CD14-positive monocyte (primary cell): ENCODE results near the gene WIZ. TPM values are rescaled to one million over a fixed set of nuclear protein-coding genes. Genes with fewer than 3 reads are reported as not detected.

Experiments used
- DNase-seq, 3 donors: peaks; one replicate each; pipeline ENCODE4 v3.0.0-alpha.2; 2011 to 2022
- H2AFZ ChIP-seq: 2 replicates; pipeline ENCODE4 v1.6.0; 2012; ENCODE audit warnings: mild to moderate bottlenecking, low read depth, low read length, inconsistent platforms; ENCODE audit not compliant: insufficient read depth, poor library complexity, severe bottlenecking
- H3K27ac ChIP-seq, 2 donors: 1 replicate in 1 of 2; 2 replicates in 1 of 2; pipeline ENCODE4 v1.5.1; 2012 to 2013; ENCODE audit warnings: low read length in 2 of 2, control low read depth in 1 of 2, inconsistent platforms in 1 of 2, low read depth in 1 of 2, mild to moderate bottlenecking in 1 of 2
- H3K27me3 ChIP-seq, 2 donors: one replicate each; pipeline versions ENCODE4 v1.6.0 to v1.6.1; 2011 to 2013; ENCODE audit warnings: low read length in 2 of 2; ENCODE audit not compliant: control insufficient read depth in 2 of 2, insufficient read depth in 2 of 2
- H3K36me3 ChIP-seq, 2 donors: replicated peaks in 1 of 2; 1 replicate in 1 of 2; 2 replicates in 1 of 2; pipeline versions ENCODE4 v1.5.1 to v1.6.1; 2012 to 2013; ENCODE audit warnings: low read length in 2 of 2, control low read depth in 1 of 2, inconsistent platforms in 1 of 2, mild to moderate bottlenecking in 1 of 2; ENCODE audit not compliant: insufficient read depth in 2 of 2, control insufficient read depth in 1 of 2
- H3K4me1 ChIP-seq, 2 donors: 1 replicate in 1 of 2; 2 replicates in 1 of 2; pipeline versions ENCODE4 v1.5.1 to v1.6.1; 2012 to 2013; ENCODE audit warnings: low read length in 2 of 2, control low read depth in 1 of 2, inconsistent platforms in 1 of 2, mild to moderate bottlenecking in 1 of 2, moderate library complexity in 1 of 2; ENCODE audit not compliant: insufficient read depth in 2 of 2, control insufficient read depth in 1 of 2
- H3K4me2 ChIP-seq: replicated peaks from 2 replicates; pipeline ENCODE3; 2012; ENCODE audit warnings: low read length, moderate library complexity, mild to moderate bottlenecking; ENCODE audit not compliant: poor library complexity, severe bottlenecking; ENCODE audit errors: extremely low read depth
- H3K4me3 ChIP-seq, 3 experiments: fragments of 200-600 bp in 1 of 3; sonication (generic) in 1 of 3; replicated peaks in 1 of 3; 1 replicate in 2 of 3; 2 replicates in 1 of 3; pipeline ENCODE4 v1.5.1; 2011 to 2013; ENCODE audit warnings: low read length in 3 of 3, mild to moderate bottlenecking in 3 of 3, control low read depth in 2 of 3, low read depth in 2 of 3, inconsistent platforms in 1 of 3, moderate library complexity in 1 of 3
- H3K79me2 ChIP-seq: 2 replicates; pipeline ENCODE4 v1.6.0; 2012; ENCODE audit warnings: mild to moderate bottlenecking, control low read depth, inconsistent platforms, low read length, moderate library complexity; ENCODE audit not compliant: insufficient read depth
- H3K9ac ChIP-seq: 2 replicates; pipeline ENCODE4 v1.6.0; 2017; ENCODE audit warnings: low read length, mild to moderate bottlenecking; ENCODE audit not compliant: insufficient read depth, poor library complexity, severe bottlenecking
- H3K9me3 ChIP-seq, 2 donors: replicated peaks in 1 of 2; 1 replicate in 1 of 2; 2 replicates in 1 of 2; pipeline versions ENCODE4 v1.5.1 to v1.6.1; 2012 to 2013; ENCODE audit warnings: low read length in 2 of 2, control low read depth in 1 of 2; ENCODE audit not compliant: control insufficient read depth in 1 of 2, insufficient read depth in 1 of 2
- H4K20me1 ChIP-seq: 2 replicates; pipeline ENCODE4 v1.6.0; 2012; ENCODE audit warnings: mild to moderate bottlenecking, low read length, control low read depth, moderate library complexity; ENCODE audit not compliant: insufficient read depth
- H3K27ac Mint-ChIP-seq, 7 donors: one replicate each; pipeline ENCODE4 v1.8.0; 2020; ENCODE audit warnings: mild to moderate bottlenecking in 7 of 7, mixed read lengths in 7 of 7, moderate library complexity in 6 of 7, inconsistent platforms in 2 of 7
- H3K27me3 Mint-ChIP-seq, 3 donors: one replicate each; pipeline ENCODE4 v1.8.0; 2021 to 2022; ENCODE audit warnings: low read depth in 3 of 3, mild to moderate bottlenecking in 3 of 3, mixed read lengths in 3 of 3, moderate library complexity in 3 of 3, inconsistent platforms in 1 of 3
- H3K36me3 Mint-ChIP-seq, 2 donors: one replicate each; pipeline ENCODE4 v1.8.0; 2020; ENCODE audit warnings: mixed read lengths in 2 of 2, inconsistent platforms in 1 of 2, mild to moderate bottlenecking in 1 of 2
- H3K4me1 Mint-ChIP-seq: one replicate; pipeline ENCODE4 v1.8.0; 2020; ENCODE audit warnings: mild to moderate bottlenecking, mixed read lengths
- H3K4me3 Mint-ChIP-seq, 2 donors: one replicate each; pipeline ENCODE4 v1.8.0; 2020; ENCODE audit warnings: mild to moderate bottlenecking in 2 of 2, mixed read lengths in 2 of 2, moderate library complexity in 1 of 2
- H3K9me3 Mint-ChIP-seq, 7 donors: one replicate each; pipeline ENCODE4 v1.8.0; 2020 to 2022; ENCODE audit warnings: mixed read lengths in 7 of 7, mild to moderate bottlenecking in 6 of 7, moderate library complexity in 6 of 7, inconsistent platforms in 2 of 7
- WGBS: methylation state at CpG from one replicate; pipeline ENCODE4 v1.1.5; 2013; ENCODE audit warnings: missing lambda C conversion rate; ENCODE audit not compliant: insufficient coverage; 5-methylcytosine and 5-hydroxymethylcytosine counted together
- intact Hi-C, 2 donors: fragments of 100-400 bp; cut with micrococcal nuclease; formaldehyde crosslinking; loops; one replicate each; pipeline versions ENCODE4 v1.15.0 to v1.15.1; 2023
- polyA plus RNA-seq, 3 donors: library from polyadenylated mRNA; depleted of rRNA in 1 of 3; unstranded in 2 of 3; stranded (reverse) in 1 of 3; fragments of 300-500 nt in 2 of 3; fragments of >200 nt in 1 of 3; fragmentation: Illumina TruSeq in 2 of 3; gene quantifications; 1 replicate in 2 of 3; 2 replicates in 1 of 3; pipeline ENCODE4 v1.2.3, GENCODE V29; 2012 to 2021
- TF ChIP-seq, protein P1 (sequence below): fragments of 200-600 bp; IDR thresholded peaks from one replicate; pipeline ENCODE4 v1.8.0; 2022; ENCODE audit warnings: antibody characterized with exemption, mild to moderate bottlenecking

The WIZ gene
- polyA plus RNA-seq, 3 donors: 0.47 to 13.7 (median 0.51) TPM

GRCh38 chr19:15439821-15440641, 9.7 kb downstream of the WIZ start:
- Histone ChIP-seq H3K27me3 (no peaks in the 10 kb centered on the region), H3K9ac (no peak overlapping the region), H4K20me1 (no peaks in the 10 kb centered on the region), H3K27ac (no peak overlapping the region), H3K79me2 (no peaks in the 10 kb centered on the region), H3K36me3 (no peaks in the 10 kb centered on the region), H3K4me2 (no peak overlapping the region), H2AFZ (no peak overlapping the region), H3K9me3 (no peaks in the 10 kb centered on the region), H3K4me3 (no peak overlapping the region), H3K4me1 (no peaks in the 10 kb centered on the region)
- Mint-ChIP-seq H3K4me3 (no peak overlapping the region), H3K36me3 (no peaks in the 10 kb centered on the region), H3K27ac (no peak overlapping the region), H3K27me3 (peaks cover 0 to 4% (median 3%) of the 10 kb centered on the region in 3 donors), H3K4me1 (no peaks in the 10 kb centered on the region), H3K9me3 (no peaks in the 10 kb centered on the region)
- no peak for DNase-seq
- 98% methylated on average over 38 of the region's 38 CpGs for WGBS
- intact Hi-C loops: no loop called here
- TF ChIP-seq, protein P1, sequence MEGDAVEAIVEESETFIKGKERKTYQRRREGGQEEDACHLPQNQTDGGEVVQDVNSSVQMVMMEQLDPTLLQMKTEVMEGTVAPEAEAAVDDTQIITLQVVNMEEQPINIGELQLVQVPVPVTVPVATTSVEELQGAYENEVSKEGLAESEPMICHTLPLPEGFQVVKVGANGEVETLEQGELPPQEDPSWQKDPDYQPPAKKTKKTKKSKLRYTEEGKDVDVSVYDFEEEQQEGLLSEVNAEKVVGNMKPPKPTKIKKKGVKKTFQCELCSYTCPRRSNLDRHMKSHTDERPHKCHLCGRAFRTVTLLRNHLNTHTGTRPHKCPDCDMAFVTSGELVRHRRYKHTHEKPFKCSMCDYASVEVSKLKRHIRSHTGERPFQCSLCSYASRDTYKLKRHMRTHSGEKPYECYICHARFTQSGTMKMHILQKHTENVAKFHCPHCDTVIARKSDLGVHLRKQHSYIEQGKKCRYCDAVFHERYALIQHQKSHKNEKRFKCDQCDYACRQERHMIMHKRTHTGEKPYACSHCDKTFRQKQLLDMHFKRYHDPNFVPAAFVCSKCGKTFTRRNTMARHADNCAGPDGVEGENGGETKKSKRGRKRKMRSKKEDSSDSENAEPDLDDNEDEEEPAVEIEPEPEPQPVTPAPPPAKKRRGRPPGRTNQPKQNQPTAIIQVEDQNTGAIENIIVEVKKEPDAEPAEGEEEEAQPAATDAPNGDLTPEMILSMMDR: no peak

GRCh38 chr19:15439078-15439799, 10.5 kb downstream of the WIZ start:
- Mint-ChIP-seq H3K36me3 (no peaks in the 10 kb centered on the region), H3K27me3 (peaks cover 0 to 5% (median 3%) of the 10 kb centered on the region in 3 donors), H3K4me3 (no peak overlapping the region), H3K27ac (no peak overlapping the region), H3K4me1 (no peaks in the 10 kb centered on the region), H3K9me3 (no peaks in the 10 kb centered on the region)
- no peak overlapping the region for H3K4me2 ChIP-seq
- intact Hi-C loops: no loop called here
- WGBS: 46% methylated on average over 18 of the region's 25 CpGs
- H3K27ac ChIP-seq: no peak overlapping the region
- no peak overlapping the region for H3K9ac ChIP-seq
- no peak for DNase-seq
- no peaks in the 10 kb centered on the region for H3K4me1 ChIP-seq
- H2AFZ ChIP-seq: no peak overlapping the region
- no peaks in the 10 kb centered on the region for H3K9me3 ChIP-seq
- H4K20me1 ChIP-seq: no peaks in the 10 kb centered on the region
- H3K27me3 ChIP-seq: no peaks in the 10 kb centered on the region
- H3K79me2 ChIP-seq: no peaks in the 10 kb centered on the region
- TF ChIP-seq, protein P1: no peak
- no peaks in the 10 kb centered on the region for H3K36me3 ChIP-seq
- H3K4me3 ChIP-seq: no peak overlapping the region
